Nephron (organoid): ENCODE measurements around the gene MAN1A2.
A peak's percentile ranks its signal among the peaks of the same experiment; 100 is the strongest.

Experiments
- H3K27ac Mint-ChIP-seq, 3 experiments: 2 replicates each; pipeline ENCODE4 v1.8.0; 2020; ENCODE audit warnings: mixed read lengths in 3 of 3, mild to moderate bottlenecking in 2 of 3, moderate library complexity in 1 of 3
- H3K27me3 Mint-ChIP-seq: 2 replicates; pipeline ENCODE4 v1.8.0; 2021; ENCODE audit warnings: low read depth, mild to moderate bottlenecking, moderate library complexity, mixed read lengths
- H3K36me3 Mint-ChIP-seq: 2 replicates; pipeline ENCODE4 v1.8.0; 2020; ENCODE audit warnings: low read depth, mixed read lengths
- H3K4me1 Mint-ChIP-seq: 2 replicates; pipeline ENCODE4 v1.8.0; 2020; ENCODE audit warnings: mixed read lengths
- H3K4me3 Mint-ChIP-seq, 3 experiments: 2 replicates each; pipeline ENCODE4 v1.8.0; 2020; ENCODE audit warnings: mild to moderate bottlenecking in 3 of 3, mixed read lengths in 3 of 3, moderate library complexity in 2 of 3
- H3K9me3 Mint-ChIP-seq: 2 replicates; pipeline ENCODE4 v1.8.0; 2020; ENCODE audit warnings: mixed read lengths
- TF ChIP-seq, protein P1 (sequence below), 3 experiments: fragments of 200-600 bp; sonication (generic); IDR thresholded peaks; one replicate each; pipeline ENCODE4 v1.5.0; 2021; ENCODE audit warnings: antibody characterized with exemption in 3 of 3; ENCODE audit not compliant: unreplicated experiment in 3 of 3

MAN1A2 gene

DNA sequence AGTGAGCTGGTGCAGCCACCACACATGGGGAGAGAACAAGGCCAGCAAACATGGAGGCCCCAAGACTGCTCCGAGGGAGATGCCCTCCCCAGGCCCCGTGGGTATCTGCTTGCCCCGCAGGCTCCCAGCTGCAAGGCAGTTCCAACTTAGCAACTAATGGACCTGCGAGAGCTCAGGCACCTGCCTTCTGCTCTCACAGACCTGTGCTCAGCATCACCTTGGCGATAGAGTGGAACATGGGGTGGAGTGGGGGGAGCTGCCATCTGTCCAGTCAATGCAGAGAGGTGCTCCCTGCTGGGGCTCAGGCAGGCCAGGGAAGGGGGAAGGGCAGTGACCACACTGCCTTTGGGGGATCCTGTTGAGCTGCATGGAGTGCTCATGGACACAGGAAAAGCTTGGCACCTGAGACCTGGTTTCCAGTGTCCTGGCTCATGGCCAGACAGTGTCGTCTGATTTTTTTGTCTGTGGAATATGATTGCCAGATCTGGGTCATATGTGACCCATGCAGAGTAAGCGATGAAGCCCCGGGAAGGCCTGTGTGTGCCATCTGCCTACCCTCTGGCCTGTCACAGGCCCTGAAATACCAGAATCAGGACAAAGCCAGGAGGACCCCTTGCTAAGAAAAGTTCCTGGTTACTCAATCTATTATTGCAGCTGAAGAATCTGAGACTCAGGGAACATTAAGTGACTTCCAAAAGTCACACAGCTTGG is 198.7 kb downstream of the MAN1A2 start:
- Mint-ChIP-seq H3K27ac (no peak overlapping the region), H3K9me3 (no peaks in the 10 kb centered on the region), H3K27me3 (no peaks in the 10 kb centered on the region), H3K4me1 (peaks cover 13% of the 10 kb centered on the region), H3K4me3 (no peak overlapping the region), H3K36me3 (no peaks in the 10 kb centered on the region)
- TF ChIP-seq, protein P1, sequence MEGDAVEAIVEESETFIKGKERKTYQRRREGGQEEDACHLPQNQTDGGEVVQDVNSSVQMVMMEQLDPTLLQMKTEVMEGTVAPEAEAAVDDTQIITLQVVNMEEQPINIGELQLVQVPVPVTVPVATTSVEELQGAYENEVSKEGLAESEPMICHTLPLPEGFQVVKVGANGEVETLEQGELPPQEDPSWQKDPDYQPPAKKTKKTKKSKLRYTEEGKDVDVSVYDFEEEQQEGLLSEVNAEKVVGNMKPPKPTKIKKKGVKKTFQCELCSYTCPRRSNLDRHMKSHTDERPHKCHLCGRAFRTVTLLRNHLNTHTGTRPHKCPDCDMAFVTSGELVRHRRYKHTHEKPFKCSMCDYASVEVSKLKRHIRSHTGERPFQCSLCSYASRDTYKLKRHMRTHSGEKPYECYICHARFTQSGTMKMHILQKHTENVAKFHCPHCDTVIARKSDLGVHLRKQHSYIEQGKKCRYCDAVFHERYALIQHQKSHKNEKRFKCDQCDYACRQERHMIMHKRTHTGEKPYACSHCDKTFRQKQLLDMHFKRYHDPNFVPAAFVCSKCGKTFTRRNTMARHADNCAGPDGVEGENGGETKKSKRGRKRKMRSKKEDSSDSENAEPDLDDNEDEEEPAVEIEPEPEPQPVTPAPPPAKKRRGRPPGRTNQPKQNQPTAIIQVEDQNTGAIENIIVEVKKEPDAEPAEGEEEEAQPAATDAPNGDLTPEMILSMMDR (IDR thresholded peaks at IDR 0.05; ENCODE audit: unreplicated experiment in 3 of 3), result no peak

DNA sequence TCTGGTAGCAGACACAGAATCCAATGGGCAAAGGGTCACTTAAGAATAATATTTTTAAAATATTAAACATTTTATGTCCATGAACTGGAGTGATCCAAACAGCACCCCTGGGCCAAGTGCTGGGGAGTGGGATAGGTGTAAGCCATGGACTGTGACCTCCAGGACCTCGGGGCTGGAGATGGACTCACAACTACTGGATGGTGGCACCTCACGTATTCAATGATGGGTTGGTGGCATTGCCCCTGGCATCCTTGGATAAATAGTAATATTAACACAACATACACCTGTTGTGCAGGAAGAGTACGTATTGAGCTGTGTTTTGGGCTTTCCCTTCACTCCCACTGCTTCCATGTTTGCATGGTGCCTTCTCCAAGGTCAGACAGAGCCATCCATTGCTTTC is 199.3 kb downstream of the MAN1A2 start:
- Mint-ChIP-seq H3K27me3 (no peaks in the 10 kb centered on the region), H3K9me3 (no peaks in the 10 kb centered on the region), H3K4me1 (peaks cover 15% of the 10 kb centered on the region), H3K36me3 (no peaks in the 10 kb centered on the region), H3K4me3 (no peak overlapping the region), H3K27ac (no peak overlapping the region)
- TF ChIP-seq, protein P1 (IDR thresholded peaks at IDR 0.05; ENCODE audit: unreplicated experiment in 3 of 3), result no peak

DNA sequence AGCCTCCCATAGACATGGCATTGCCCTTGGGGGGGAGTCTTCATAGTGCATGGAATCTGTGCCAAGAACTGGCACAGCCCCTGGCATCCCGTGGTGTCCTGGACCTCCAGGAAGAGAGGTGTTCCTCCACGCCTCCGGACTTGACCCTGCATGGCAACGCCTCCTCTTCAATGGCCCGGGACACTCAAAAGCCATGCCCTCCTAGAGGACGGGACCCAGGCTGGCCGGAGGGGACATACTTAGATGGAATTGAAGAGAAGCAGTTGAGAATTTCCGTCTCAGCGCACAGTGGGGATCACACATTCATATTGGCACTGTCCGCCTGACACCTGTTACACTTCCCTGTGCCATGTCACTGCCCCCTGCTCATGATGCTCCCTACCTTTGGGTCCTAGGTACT is 200.2 kb downstream of the MAN1A2 start:
- peaks cover 17% of the 10 kb centered on the region for H3K4me1 Mint-ChIP-seq
- no peak overlapping the region for H3K4me3 Mint-ChIP-seq
- H3K9me3 Mint-ChIP-seq, result no peaks in the 10 kb centered on the region
- no peak overlapping the region for H3K27ac Mint-ChIP-seq
- no peaks in the 10 kb centered on the region for H3K36me3 Mint-ChIP-seq
- TF ChIP-seq, protein P1 (IDR thresholded peaks at IDR 0.05; ENCODE audit: unreplicated experiment in 3 of 3), result no peak
- H3K27me3 Mint-ChIP-seq, result no peaks in the 10 kb centered on the region

DNA sequence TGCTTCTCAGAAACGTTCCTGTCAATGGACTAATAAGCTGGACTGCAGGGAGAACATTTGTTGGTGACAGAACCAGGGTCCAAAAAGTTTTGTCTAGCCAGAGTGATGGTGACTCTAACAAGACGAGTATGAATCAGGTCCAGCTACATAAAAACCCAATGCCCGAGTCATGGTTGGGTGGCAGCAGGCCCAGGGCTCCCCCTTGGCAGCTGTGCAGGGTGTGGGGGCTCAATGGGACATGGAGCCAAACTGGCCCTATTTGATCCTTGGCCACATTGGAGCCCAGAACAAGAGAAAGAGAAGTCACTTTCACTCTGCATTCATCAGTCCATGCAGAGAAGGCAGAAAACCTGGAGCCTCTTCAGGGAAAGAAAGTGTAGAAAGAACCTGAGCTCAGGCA is 200.7 kb downstream of the MAN1A2 start:
- H3K27me3 Mint-ChIP-seq, result no peaks in the 10 kb centered on the region
- H3K4me3 Mint-ChIP-seq, result no peak overlapping the region
- H3K4me1 Mint-ChIP-seq, result peaks cover 17% of the 10 kb centered on the region
- no peaks in the 10 kb centered on the region for H3K9me3 Mint-ChIP-seq
- TF ChIP-seq, protein P1 (IDR thresholded peaks at IDR 0.05; ENCODE audit: unreplicated experiment in 3 of 3), result no peak
- no peaks in the 10 kb centered on the region for H3K36me3 Mint-ChIP-seq
- no peak overlapping the region for H3K27ac Mint-ChIP-seq

DNA sequence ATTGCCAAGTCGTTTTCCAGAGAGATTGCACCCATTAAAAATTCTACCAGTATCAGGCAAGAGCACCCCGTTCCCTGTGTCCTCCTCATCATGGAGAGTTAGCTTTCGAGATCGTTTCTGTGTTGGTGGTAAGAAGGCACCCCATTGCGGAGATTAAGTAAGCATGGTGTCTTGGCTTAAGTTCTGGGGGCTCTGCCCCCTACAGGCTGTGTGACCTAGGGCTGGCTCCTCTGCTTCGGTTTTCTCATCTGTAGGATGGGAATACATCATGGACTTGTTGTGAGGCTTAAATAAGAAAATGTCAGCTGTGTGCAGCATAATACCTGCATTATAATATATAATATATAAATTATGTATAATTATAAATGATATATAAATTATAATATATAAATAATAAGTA is 201.8 kb downstream of the MAN1A2 start:
- Mint-ChIP-seq H3K27me3 (no peaks in the 10 kb centered on the region), H3K4me1 (peaks cover 17% of the 10 kb centered on the region), H3K9me3 (no peaks in the 10 kb centered on the region), H3K36me3 (no peaks in the 10 kb centered on the region), H3K27ac (no peak overlapping the region), H3K4me3 (no peak overlapping the region)
- TF ChIP-seq, protein P1 (IDR thresholded peaks at IDR 0.05; ENCODE audit: unreplicated experiment in 3 of 3), result no peak

DNA sequence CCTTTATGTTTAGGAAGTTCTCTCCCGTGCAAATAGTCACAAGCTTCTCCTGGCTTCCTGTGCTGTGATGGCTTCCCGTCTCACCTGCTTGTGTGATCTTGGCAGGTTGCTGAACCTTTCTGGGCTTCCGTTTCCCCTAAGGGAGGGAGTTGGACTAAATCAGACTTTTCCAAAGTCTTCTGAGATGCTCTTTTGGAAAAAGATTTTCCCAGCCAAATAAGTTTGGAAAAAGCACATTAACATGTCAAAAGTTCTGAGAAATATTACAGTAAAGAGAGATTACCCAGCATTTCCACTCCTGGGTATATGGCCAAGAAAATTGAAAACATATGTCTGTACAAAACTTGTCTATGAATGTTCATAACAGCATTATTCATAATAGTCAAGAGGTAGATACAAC is 202.6 kb downstream of the MAN1A2 start:
- Mint-ChIP-seq H3K36me3 (no peaks in the 10 kb centered on the region), H3K9me3 (no peaks in the 10 kb centered on the region), H3K27ac (peak overlapping the region; percentile 2 to 78 (median 77)), H3K27me3 (no peaks in the 10 kb centered on the region), H3K4me3 (no peak overlapping the region), H3K4me1 (peaks cover 21% of the 10 kb centered on the region)
- TF ChIP-seq, protein P1 (IDR thresholded peaks at IDR 0.05; ENCODE audit: unreplicated experiment in 3 of 3), result no peak
